GM18502 (cell line): Measurements from ENCODE around the gene SRSF8.
"Not testable (repeated sequence)": the region's sequence is repeated elsewhere in the genome, so short reads cannot be mapped to it uniquely, and the experiment has no call there.

Experiments used
- ATAC-seq: cut with Tn5 transposase; IDR thresholded peaks from one replicate; pipeline ENCODE4 v1.9.1; 2021; ENCODE audit warnings: mild to moderate bottlenecking; ENCODE audit not compliant: unreplicated experiment, poor library complexity

SRSF8 gene

DNA sequence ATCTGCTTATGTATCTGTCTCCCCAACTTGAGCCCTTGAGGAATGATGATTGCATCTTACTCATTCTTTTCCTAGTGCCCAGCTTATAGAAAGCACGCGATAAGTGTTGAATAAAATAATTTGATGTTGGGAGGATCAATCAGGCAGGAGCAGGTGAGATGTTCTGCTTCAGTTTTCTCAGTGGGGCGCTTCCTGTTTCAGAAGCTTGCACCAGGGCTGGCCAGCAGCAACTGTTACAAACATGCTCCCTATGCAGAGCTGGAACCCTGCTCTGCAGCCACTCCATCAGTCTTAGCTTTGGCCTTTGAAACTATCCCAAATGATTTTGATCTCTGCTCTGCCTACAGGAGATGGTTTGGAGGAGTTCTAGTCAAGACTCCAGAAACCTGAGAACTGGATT lies 26.8 kb downstream of the SRSF8 start:
- no peak for ATAC-seq

DNA sequence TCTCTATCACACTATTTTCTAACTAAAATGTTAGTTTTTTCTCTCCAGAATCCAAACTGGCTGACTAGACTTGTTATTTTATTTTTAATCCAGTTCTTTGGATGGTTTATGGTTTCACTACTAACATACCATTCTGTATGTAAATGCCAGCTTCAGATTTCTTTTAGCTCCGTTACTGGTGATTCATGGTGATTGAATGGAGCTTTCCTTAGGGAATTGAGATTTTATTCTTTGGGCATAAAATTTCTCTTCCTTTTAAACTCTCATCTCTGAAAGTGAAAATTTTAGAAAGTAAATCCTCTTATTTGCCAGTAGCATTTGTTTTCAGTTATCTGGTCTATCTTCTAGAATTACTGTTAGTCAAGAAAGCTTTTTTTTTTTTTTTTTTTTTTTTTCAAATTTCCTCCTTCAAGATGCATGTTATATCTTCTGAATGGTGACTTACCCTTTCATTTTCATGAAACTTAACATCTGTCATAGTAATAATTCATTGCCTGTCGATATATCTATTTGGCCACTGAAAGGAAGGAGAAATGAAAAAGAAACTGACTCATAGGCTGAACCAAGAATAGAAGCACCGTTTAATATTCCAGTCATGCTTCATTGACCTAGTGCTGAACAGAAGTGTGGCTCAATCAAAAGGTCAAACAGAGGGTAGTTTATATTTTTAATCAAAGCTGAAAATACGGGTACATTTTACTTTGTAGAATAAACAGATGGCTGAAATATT lies 29.3 kb downstream of the SRSF8 start:
- peak; percentile 88 for ATAC-seq

DNA sequence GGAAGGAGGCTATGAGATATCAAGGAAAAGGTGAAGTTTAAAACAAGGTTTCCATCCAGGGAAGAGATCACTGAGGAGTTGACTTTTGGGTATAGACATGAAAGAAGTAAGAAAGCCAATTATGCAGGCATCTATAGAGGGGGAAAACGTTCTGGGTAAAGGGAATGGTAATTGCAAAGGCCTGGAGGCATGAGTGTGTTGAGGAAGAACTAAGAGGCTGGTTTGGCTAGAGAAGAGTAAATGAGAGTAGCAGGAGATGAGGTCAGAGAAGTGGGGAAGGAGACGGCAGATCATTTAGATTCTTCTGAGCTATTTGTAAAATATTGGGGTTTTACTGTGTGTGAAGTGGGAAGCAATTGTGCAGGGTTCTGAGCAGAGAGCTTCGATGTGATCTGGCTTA lies 30.5 kb downstream of the SRSF8 start:
- no peak for ATAC-seq

DNA sequence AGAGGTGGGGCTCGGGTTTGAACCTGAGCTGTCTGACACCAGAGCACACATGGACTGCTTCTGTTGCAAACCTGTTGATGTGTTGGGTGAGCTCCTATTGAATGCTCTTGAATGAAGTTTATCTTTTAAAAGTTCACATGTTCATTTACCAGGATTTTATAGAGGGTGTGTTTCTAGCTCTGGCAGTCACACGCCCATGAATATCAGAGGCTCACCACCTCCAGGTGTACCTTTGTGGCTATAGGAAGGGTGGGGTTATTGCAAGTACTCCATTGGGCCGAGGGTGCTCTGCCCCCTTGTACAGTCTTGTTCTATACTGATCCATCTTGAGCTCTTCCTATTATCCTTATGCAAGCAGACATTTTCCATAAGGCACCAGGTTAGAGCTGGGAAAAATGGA lies 32.1 kb downstream of the SRSF8 start:
- no peak for ATAC-seq

DNA sequence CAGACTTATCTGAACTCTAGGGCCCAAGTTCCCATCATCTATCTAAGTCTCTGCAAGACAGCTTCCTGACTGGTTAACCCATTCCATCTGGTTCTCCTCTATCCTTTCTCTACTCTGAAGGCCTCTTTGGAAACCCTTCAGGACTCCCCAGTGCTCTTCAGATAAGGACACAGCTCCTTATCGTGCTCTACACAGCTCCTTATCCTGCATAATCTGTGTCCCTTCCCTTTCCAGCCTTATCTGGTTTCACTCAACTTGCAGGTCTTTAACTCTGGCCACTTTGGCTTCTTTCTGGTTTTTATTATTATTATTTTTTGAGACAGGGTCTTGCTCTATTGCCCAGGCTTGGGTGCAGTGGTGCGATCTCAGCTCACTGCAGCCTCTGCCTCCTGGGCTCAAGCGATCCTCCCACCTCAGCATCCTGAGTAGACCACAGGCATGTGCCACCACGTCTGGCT lies 33.5 kb downstream of the SRSF8 start:
- ATAC-seq, result no peak

DNA sequence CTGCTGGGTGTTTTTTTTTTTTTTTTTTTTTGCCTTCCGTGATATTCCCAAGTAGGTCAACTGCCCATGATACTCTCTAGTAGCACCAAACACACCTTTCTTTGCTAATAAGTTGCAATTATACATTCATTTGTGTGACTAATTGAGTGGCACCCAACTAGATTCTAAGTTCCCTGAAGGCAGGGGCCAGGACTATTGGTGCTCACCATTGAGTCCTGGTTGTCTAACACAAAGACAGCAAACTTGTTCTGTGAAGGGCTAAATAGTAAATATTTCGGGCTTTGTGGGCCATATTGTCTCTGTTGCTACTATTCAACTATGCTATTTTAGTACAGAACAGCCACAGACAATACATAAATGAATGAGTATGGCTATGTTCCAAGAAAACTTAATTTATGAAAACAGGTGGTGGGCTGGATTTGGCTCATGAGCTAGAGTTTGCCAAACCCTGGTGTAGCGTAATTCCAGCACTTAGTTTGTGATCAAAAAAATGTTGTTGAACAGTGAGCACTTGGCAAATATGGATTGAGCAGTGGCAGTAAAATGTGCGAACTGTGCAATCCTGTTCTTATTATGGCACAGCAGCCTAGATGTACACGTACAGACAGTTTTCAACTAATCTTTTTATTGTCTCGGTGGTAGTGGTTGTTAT lies 34.3 kb downstream of the SRSF8 start:
- ATAC-seq, result no peak

DNA sequence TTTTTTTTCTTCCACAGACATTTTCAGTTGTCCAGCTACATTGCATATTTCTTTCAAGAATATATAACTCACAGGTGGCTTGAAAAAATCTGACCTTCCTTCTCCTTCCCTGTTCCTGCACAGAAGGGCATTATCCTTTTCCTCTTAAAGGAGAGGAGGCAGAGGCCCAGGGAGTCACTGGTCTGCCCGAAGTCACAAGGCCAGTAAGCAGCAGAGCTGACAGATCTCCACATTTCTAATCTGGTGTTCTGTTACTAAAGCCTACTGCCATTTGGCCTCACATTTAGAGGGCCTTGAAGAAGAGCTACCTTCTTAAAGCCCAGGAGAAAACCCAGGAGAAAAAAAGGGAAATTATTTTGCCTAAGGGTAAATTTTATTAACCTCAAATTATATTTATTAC lies 35.2 kb downstream of the SRSF8 start:
- no peak for ATAC-seq

DNA sequence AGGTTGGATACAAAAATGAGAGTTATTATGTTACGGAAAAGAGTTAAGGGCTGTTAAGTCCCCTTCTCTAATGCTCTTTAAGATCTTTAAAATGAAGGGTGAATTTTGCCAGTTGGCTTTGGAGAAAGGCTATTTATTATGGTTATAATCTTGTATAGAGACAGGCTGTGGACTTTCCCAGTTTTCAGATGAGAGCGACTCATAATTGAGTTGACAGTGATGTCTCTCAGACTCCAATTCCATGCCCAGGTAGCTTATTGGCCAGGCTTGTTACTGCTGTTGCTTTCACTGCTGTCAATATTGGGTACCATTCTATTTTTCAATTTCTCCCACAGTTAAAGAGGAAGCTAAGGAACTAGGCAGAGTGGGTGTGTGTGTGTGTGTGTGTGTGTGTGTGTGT lies 36.0 kb downstream of the SRSF8 start:
- ATAC-seq, result no peak

DNA sequence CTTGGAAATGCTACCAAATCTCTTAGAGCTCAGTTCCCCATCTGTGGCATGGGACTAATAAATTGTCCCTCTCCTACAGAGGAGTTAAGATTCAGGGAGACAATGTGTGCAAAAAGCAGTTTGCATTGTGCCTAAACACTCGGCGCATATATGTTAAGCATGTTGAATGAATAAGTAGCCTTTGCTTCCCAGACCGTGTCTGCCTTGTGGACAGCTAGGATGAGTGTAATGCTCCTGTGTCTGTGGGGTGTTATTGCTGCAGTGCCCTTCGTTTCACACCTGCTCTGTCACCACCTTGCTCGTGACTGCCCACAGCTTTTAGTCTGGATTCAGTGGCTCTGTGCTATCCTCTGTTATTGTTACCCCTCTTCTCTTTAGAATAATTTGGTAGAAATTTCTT lies 37.0 kb downstream of the SRSF8 start:
- ATAC-seq, result no peak

DNA sequence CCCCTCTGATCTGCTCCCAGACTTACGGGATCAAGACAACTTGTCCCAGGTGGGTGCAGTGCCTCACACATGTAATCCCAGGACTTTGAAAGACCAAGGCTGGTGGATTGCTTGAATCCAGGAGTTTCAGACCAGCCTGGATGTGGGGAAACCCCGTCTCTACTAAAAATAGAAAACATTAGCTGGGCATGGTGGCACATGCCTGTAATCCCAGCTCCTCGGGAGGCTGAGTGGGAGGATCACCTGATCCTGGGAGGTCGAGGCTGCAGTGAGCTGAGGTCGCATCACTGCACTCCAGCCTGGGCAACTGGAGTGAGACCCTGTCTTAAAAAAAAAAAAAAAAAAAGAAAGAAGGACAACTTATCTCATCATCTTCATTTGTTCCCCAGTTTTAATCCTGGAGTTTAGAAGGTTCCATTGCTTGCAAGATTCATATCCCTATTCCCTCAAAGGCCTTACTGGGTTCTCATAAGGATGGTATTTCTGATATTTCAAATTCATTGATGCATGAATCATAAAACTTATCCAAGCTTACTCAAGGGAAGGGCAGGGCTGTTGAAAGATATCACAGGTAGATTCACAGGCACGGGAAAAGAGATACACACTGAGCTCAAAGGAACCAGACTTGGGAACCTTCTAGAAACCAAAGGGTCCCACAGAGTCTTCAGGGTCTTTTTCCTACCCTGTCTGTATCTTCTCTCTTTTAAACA lies 37.6 kb downstream of the SRSF8 start:
- no peak for ATAC-seq

DNA sequence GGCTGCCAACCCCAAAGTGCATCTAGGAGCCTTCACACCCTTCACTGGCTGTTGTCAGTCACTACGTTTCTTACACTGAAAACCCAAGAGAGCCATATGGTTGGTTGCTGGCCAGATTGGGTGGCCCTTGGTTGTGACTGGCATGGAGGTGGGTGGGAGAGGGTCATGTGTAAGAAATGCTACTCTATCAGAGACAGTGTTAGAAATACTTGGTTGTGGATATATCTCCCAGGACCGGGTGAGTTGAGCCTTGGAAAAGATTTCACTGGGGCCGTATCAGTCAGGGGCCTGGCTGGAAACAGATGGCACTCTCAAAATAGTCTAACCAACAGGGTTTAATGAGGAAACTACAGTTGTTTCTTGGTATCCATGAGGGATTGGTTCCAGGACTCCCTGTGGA lies 38.1 kb downstream of the SRSF8 start:
- no peak for ATAC-seq

DNA sequence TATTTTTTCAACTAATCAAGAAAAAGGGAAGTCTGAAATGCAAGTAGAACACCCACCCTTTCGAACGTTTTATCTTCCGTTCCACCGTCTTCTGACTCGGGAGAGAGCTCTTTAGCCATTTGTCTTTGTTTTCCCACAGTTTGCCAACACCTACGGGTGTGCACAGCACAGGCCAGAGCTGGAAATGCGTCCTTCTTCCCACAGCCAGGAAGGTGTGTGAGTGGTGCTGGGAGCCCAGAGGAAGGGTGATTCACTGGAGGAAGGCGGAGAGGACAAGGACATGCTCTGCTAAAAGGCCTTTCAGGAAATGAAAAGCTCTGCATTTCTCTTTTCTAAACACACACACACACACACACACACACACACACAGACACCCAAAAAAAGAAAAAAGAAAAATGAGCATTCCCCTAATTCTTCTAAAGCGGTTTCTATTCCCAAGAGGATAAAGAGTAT lies 41.5 kb downstream of the SRSF8 start:
- ATAC-seq, result no peak

DNA sequence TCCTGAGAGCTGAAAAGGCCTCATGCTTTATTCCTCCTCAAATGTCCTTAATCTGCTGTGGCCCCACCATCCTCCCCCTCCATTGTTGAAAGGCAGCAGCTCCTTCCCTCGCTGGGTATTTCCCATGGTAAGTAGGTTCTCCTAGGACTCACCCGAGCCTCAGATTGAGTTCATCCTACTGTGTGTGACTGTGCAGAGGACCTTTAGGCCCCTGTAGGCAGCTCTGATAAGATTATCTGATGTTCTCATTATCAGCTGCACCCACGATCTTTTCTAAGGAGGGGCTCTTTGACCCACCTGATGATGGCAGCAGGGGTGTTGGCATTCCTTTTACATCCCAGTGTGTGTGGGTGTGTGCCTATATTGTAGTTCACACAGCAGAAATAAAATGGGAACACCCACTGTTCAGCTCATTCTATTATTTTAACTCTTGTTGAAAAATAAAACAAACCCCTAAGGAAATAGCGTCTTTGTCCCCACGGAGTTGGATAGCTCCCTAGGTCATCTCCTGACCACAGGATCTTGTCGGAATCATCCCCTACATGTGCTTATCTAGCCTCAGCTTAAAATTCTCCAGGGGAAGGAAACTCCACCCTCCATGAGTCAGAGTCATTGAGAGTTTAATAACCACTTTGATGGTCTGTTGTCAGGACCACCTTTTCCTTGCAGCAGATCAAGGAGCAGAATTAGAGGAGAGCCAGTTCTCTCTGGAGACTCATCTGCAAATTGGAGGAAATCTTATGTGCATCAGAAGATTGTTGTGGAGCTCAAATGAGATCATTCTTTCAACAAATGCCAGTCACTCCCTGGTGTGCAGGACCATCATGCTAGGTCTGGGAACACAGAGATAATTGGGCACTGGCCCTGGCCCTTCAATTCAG lies 42.2 kb downstream of the SRSF8 start:
- ATAC-seq, result no peak

DNA sequence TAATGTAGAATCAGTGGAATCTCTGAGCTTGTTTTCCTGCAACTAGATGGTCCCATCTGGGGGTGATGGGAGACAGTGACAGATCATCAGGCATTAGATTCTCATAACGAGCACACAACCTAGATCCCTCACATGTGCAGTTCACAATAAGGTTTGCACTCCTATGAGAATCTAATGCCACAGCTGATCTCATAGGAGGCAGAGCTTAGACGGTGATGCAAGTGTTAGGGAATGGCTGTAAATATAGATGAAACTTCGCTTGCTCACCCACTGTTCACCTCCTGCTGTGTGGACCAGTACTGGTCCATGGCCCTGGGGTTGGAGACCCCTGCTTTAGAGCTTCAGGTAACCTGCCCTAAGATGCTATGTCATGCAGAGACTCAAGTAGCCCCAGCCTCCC lies 44.8 kb downstream of the SRSF8 start:
- not testable (repeated sequence) for ATAC-seq

DNA sequence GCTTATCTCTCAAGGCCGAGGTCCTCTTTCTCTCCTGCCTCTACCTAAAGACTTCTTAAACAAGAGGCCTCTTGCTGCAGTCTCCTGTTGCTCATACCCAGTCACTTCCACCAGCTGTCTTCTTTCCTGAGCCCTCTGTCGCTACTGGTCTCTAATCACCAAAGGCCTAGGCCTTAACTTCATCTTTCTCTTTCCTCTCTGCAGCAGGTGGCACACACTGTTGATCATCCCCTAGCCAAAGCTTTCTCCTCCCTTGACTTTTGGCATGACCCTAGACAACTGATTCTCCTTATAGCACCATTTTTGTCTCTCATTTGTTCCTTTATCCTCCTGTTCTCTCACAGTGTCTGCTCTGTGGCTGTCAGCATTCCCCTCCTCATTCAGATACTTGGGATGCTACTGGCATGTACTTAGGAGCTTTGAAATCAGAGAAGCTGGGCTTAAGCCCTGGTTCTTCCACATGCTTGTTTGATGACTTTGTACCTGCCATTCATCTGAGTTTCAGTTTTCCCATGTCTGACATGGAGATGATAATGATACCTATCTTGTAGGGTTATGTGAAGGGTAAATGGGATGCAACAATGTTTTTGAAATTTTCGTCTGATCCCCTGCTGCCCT lies 45.3 kb downstream of the SRSF8 start:
- no peak for ATAC-seq

DNA sequence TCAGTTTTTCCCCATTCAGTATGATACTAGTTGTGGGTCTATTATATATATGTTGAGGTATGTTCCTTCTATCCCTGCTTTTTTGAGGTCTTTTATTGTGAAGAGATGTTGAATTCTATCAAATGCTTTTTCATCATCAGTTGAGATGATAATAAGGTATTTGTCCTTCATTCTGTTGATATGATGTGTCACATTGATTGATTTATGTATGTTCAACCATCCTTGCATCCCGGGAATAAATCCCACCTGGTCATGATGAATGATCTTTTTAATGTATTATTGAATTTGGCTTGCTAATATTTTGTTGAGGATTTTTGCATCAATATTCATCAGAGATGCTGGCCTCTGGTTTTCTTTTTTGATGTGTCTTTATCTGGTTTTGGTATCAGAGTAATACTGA lies 48.9 kb downstream of the SRSF8 start:
- no peak for ATAC-seq

DNA sequence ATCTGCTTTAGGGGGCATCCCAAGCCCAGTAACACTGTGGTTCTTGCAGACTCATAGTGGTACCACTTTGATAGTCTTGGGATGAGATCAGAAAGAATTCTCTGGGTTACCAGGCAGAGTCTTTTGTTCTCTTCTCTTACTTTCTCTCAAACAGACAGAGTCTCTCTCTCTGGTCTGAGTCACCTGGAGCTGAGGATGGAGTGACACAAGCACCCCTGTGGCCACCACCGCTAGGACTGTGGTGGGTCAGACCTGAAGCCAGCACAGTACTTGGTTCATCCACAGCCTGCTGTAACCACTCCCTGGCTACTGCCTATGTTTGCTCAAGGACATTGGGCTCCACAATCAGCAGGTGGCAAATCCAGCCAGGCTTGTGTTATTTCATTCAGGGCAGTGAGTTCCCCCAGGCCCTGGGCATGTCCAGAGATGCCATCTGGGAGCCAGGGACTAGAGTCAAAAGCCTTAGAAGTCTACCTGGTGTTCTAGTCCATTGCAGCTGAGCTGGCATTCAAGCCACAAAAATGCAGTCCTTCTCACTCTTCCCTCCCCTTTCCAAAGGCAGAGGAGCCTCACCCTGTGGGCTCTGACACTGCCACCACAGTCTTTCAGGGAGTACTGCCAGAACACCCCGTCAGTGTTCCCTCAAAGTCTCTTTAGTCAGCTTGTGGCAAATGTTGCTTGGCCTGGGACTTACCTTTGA lies 52.8 kb downstream of the SRSF8 start:
- ATAC-seq, result no peak
